Fibroblast of the aortic adventitia (primary cell): Measurements from ENCODE around the gene TWF2. TPM values are rescaled to one million over a fixed set of nuclear protein-coding genes. Genes with fewer than 3 reads are reported as not detected.

Experiments used
- DNase-seq: peaks from one replicate; pipeline ENCODE4 v3.0.0-alpha.2; 2010; ENCODE audit warnings: low read depth
- H3K4me3 ChIP-seq: 2 replicates; pipeline ENCODE4 v1.5.1; 2011; ENCODE audit warnings: low read depth, mild to moderate bottlenecking, control low read depth, low read length, moderate library complexity
- CTCF ChIP-seq: IDR thresholded peaks from 2 replicates; pipeline ENCODE4 v1.5.1; 2011; ENCODE audit warnings: mild to moderate bottlenecking, low read length, control low read depth, inconsistent platforms; ENCODE audit not compliant: insufficient read depth
- total RNA-seq: library from RNA; depleted of rRNA; stranded (reverse); fragments of >200 nt; gene quantifications from 2 replicates; pipeline ENCODE4 v1.2.3, GENCODE V29; 2012; ENCODE audit warnings: low replicate concordance

Gene TWF2
- total RNA-seq, 1 donor, result 109 TPM

GRCh38 chr3:52196977-52197376 lies 42.0 kb downstream of the TWF2 start:
- no peak for DNase-seq
- no peak overlapping the region for H3K4me3 ChIP-seq
- no peak for TF ChIP-seq CTCF

GRCh38 chr3:52195823-52196331 lies 43.1 kb downstream of the TWF2 start:
- no peak for TF ChIP-seq CTCF
- H3K4me3 ChIP-seq, result no peak overlapping the region
- DNase-seq, result peak; percentile 74

GRCh38 chr3:52195291-52195597 lies 43.7 kb downstream of the TWF2 start:
- TF ChIP-seq CTCF, result no peak
- no peak for DNase-seq
- no peak overlapping the region for H3K4me3 ChIP-seq

- DNase-seq, result peak; percentile 74
- TF ChIP-seq CTCF, result no peak
These were observed 44.3 kb downstream of the TWF2 start for GRCh38 chr3:52194485-52195290.

GRCh38 chr3:52193065-52193464 lies 45.9 kb downstream of the TWF2 start:
- H3K4me3 ChIP-seq, result no peak overlapping the region
- TF ChIP-seq CTCF, result no peak
- DNase-seq, result no peak

More at GRCh38 chr3:52194485-52195290, 44.3 kb downstream of the TWF2 start:
- H3K4me3 ChIP-seq, result no peak overlapping the region

GRCh38 chr3:52191663-52192062 lies 47.3 kb downstream of the TWF2 start:
- no peak overlapping the region for H3K4me3 ChIP-seq
- no peak for TF ChIP-seq CTCF
- no peak for DNase-seq
